Stomach smooth muscle (tissue), 2 donors: ENCODE data around the gene FCN2.

ENCODE experiments used
- H3K27ac ChIP-seq: one replicate; pipeline ENCODE4 v1.7.0; 2013; ENCODE audit warnings: mild to moderate bottlenecking, low read length, inconsistent platforms
- H3K27me3 ChIP-seq, 2 donors: one replicate each; pipeline ENCODE4 v1.7.0; 2013; ENCODE audit warnings: low read length in 2 of 2; ENCODE audit not compliant: insufficient read depth in 2 of 2, control insufficient read depth in 1 of 2
- H3K36me3 ChIP-seq, 2 donors: one replicate each; pipeline ENCODE4 v1.7.0; 2013; ENCODE audit warnings: low read length in 2 of 2; ENCODE audit not compliant: control insufficient read depth in 2 of 2, insufficient read depth in 2 of 2
- H3K4me1 ChIP-seq: one replicate; pipeline ENCODE4 v1.7.0; 2013; ENCODE audit warnings: low read length; ENCODE audit not compliant: control insufficient read depth, insufficient read depth
- H3K4me3 ChIP-seq, 2 donors: one replicate each; pipeline ENCODE4 v1.7.0; 2013; ENCODE audit warnings: low read length in 2 of 2
- H3K9ac ChIP-seq, 2 donors: one replicate each; pipeline ENCODE4 v1.7.0; 2013; ENCODE audit warnings: low read length in 2 of 2, mild to moderate bottlenecking in 1 of 2
- H3K9me3 ChIP-seq, 2 donors: one replicate each; pipeline ENCODE4 v1.7.0; 2013; ENCODE audit warnings: low read length in 2 of 2; ENCODE audit not compliant: control insufficient read depth in 2 of 2
- donor health status: healthy.
- donor health status: Pancreatic carcinoma.

FCN2 gene

DNA sequence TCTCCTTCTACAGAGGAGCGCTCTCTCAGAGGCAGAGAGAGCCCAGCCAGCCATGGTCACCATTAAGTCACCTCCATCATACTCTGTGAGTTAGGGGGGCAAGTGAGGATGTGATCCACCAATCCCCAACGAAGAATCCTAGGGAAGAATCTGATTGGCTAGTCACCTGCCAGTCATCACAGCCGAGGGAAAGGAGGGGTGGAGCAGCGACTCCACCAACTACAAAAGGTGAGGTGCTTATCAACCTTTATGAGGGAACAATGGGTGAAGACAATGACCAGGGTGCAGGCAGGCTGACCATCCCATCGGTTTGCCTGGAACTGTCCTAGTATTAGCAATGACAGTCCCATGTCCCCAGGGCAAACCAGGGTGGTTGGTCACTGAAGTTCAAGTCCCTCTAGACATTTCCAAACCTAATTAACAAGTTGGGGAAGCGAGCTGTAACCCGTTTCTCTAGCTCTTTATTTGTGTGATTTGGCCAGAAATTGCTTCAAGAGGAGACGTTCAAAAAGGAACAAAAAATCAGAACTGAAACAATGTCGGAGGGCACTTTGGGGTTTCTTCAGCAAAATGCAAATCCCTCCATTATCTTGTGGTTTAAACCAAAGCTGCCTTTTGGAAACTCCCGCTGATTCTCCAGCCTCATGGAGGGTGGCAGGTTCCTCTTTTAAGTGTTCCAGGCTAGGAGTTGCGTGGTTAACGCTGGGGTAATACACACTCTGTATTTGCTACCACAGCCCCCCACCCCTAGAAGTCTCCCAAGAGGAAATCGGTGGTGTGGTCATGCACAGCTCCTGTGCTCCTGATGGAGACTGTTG lies 55.9 kb downstream of the FCN2 start:
- no peaks in the 10 kb centered on the region for H3K4me1 ChIP-seq
- H3K36me3 ChIP-seq, result no peaks in the 10 kb centered on the region
- H3K9me3 ChIP-seq, result no peaks in the 10 kb centered on the region
- H3K27ac ChIP-seq, result no peak overlapping the region
- H3K27me3 ChIP-seq, result peaks cover 19 to 31% of the 10 kb centered on the region in 2 donors
- H3K9ac ChIP-seq, result no peak overlapping the region
- no peak overlapping the region for H3K4me3 ChIP-seq
